ENCODE data around the gene KCP.

Gene KCP

DNA sequence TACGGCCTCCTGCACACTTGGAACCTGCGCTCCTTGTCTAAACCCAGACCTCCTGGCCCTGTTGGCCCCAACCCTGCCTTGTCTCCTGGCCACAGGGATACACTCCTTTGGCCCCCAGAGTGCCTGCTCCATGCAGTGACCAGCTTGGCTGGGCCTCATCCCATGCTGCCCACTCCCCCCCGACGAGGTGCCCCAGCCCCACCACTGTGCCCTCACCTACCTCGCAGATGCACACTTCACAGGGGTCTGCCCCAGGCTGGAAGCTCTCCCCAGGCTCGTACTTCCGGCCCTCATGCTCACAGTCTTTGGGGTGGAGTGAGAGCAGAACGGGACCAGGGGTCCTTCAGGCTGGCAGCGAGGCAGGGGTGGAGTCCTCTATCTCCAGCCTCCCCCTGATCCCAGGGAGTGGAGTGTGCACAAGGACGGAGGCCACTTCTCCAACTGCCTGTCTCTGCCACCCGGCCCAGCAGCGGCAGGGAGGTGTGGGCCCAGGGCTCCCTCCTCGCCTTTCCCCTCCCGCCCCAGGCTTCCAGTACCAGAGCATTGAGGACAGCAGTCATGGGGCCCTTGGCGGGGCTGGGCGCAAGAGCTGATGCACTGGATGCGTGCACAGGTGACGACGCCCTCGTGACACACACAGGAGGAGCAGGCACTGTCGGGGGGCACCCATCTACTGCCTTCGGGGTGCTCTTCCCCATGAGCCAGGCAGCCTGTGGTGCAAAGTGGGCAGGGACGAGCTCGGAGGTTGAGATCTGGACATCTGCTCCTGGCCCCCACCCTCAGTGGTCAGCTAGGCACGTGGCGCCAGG lies 25.7 kb downstream of the KCP start:
- Histone ChIP-seq H3K27ac (replicated peaks) (no peak overlapping the region), H3K4me3 (replicated peaks; ENCODE audit: insufficient read depth, low read length) (no peak overlapping the region), H3K27me3 (ENCODE audit: insufficient read depth, poor library complexity, severe bottlenecking) (peaks cover 4% of the 10 kb centered on the region)
- TF ChIP-seq, protein P1, sequence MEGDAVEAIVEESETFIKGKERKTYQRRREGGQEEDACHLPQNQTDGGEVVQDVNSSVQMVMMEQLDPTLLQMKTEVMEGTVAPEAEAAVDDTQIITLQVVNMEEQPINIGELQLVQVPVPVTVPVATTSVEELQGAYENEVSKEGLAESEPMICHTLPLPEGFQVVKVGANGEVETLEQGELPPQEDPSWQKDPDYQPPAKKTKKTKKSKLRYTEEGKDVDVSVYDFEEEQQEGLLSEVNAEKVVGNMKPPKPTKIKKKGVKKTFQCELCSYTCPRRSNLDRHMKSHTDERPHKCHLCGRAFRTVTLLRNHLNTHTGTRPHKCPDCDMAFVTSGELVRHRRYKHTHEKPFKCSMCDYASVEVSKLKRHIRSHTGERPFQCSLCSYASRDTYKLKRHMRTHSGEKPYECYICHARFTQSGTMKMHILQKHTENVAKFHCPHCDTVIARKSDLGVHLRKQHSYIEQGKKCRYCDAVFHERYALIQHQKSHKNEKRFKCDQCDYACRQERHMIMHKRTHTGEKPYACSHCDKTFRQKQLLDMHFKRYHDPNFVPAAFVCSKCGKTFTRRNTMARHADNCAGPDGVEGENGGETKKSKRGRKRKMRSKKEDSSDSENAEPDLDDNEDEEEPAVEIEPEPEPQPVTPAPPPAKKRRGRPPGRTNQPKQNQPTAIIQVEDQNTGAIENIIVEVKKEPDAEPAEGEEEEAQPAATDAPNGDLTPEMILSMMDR (IDR thresholded peaks at IDR 0.05; ENCODE audit: insufficient read depth, low read length), result no peak
- TF ChIP-seq GABPA (IDR thresholded peaks at IDR 0.05; ENCODE audit: low read depth) (no peak), POLR2AphosphoS5 (IDR thresholded peaks at IDR 0.05; ENCODE audit: low read depth) (no peak), REST (IDR thresholded peaks at IDR 0.05; ENCODE audit: insufficient replicate concordance, low read depth) (no peak), SPI1 (IDR thresholded peaks at IDR 0.05; ENCODE audit: borderline replicate concordance, low read depth) (no peak)
- DNase-seq (ENCODE audit: low read depth in 1 of 2, low spot score in 1 of 2), result no peak

DNA sequence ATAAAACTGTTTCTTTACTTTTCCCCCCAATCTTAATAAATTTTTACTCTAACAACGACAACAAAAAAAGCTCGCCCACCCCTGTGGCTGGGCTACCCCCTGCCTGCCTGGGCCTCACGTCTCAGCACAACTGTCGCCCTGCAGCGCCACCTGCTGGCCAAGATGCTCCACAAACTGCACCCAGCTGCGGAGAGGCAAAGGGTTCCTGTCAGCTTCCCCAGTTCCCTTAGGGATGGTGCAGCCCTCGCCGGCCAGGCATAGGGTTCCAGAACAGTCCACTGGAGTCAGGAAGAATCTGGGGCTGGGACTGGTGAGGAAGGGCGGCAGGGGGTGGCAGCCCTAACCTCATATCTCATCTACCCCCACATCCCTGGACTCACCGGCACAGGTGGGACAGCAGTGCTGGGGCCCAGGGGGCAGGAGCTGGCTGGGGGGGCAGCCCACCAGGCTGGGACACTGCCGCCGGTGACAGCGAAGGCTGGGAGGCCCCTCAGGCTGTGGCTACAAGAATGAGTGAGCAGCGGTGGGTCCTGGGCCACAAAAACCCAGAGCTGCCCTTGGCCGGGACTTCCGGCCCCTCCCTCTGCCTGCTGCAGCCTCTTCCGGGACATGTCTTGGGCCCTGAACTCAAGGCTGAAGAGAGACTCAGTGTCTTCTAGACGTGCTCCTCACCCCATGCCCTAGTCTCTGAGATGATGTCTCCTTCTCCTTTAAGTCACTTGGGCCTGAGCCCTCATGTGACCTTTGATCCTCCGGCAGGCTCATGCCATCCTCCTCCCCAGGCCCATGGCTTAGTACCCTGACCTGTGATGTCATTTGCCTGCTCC lies 26.7 kb downstream of the KCP start:
- no peak overlapping the region; the same call in 1 of the 2 replicates for H3K27ac ChIP-seq (replicated peaks)
- H3K4me3 ChIP-seq (replicated peaks; ENCODE audit: insufficient read depth, low read length), result peak overlapping the region; percentile 46
- no peaks in the 10 kb centered on the region for H3K27me3 ChIP-seq (ENCODE audit: insufficient read depth, poor library complexity, severe bottlenecking)
- TF ChIP-seq REST (IDR thresholded peaks at IDR 0.05; ENCODE audit: insufficient replicate concordance, low read depth) (no peak), POLR2AphosphoS5 (IDR thresholded peaks at IDR 0.05; ENCODE audit: low read depth) (no peak)
- TF ChIP-seq, protein P1 (IDR thresholded peaks at IDR 0.05; ENCODE audit: insufficient read depth, low read length), result peak; percentile 62
- peak; percentile 62 to 83 for DNase-seq (ENCODE audit: low read depth in 1 of 2, low spot score in 1 of 2)

DNA sequence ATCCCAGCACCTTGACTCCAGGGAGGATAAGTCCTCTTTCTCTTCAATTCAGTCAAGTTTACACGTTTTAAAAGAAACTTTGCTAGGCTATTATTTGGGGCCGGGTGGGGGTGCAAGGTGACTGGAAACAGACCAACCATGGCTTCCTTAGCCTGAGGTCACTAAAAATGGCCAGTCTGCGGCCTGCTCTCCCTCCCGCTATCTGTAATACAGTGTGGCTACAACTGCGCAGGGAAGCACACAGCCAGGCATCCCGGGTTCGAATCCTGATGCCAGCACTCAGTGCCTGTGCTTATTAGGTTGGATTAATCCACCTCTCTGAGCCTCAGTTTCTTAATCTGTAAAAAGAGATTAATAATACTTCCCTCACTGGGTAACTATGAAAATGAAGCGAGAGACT lies 28.4 kb downstream of the KCP start:
- no peaks in the 10 kb centered on the region for H3K27me3 ChIP-seq (ENCODE audit: insufficient read depth, poor library complexity, severe bottlenecking)
- no peak overlapping the region for H3K4me3 ChIP-seq (replicated peaks; ENCODE audit: insufficient read depth, low read length)
- no peak overlapping the region for H3K27ac ChIP-seq (replicated peaks)
- TF ChIP-seq GABPA (IDR thresholded peaks at IDR 0.05; ENCODE audit: low read depth), result no peak
- TF ChIP-seq, protein P1 (IDR thresholded peaks at IDR 0.05; ENCODE audit: insufficient read depth, low read length), result no peak
- no peak for TF ChIP-seq SPI1 (IDR thresholded peaks at IDR 0.05; ENCODE audit: borderline replicate concordance, low read depth)
- no peak for TF ChIP-seq REST (IDR thresholded peaks at IDR 0.05; ENCODE audit: insufficient replicate concordance, low read depth)
- no peak for TF ChIP-seq POLR2AphosphoS5 (IDR thresholded peaks at IDR 0.05; ENCODE audit: low read depth)
- DNase-seq (ENCODE audit: low read depth in 1 of 2, low spot score in 1 of 2), result no peak
